Cardiac muscle cell (in vitro differentiated cells and primary cell): ENCODE results near the gene TNN. TPM values are rescaled to one million over a fixed set of nuclear protein-coding genes. Genes with fewer than 3 reads are reported as not detected.
"Not testable (repeated sequence)": the region's sequence is repeated elsewhere in the genome, so short reads cannot be mapped to it uniquely, and the experiment has no call there.

Experiments used
- DNase-seq, 2 donors: peaks; one replicate each; pipeline versions ENCODE4 v3.0.0 to v3.0.0-alpha.2; 2010 to 2017; ENCODE audit warnings: low read depth in 1 of 2, low spot score in 1 of 2
- H3K27ac ChIP-seq: fragments of 200-600 bp; sonication (generic); 2 replicates; pipeline ENCODE4 v1.5.1; 2016
- H3K27me3 ChIP-seq: fragments of 200-600 bp; sonication (generic); 2 replicates; pipeline ENCODE4 v1.6.0; 2016; ENCODE audit warnings: control low read depth
- H3K36me3 ChIP-seq: fragments of 200-600 bp; sonication (generic); 2 replicates; pipeline ENCODE4 v1.5.1; 2016; ENCODE audit warnings: control low read depth
- H3K4me1 ChIP-seq: fragments of 200-600 bp; sonication (generic); 2 replicates; pipeline ENCODE4 v1.8.1; 2017; ENCODE audit warnings: low read depth, mild to moderate bottlenecking, mixed run types
- H3K4me3 ChIP-seq: fragments of 200-600 bp; sonication (generic); 2 replicates; pipeline ENCODE4 v1.5.1; 2016; ENCODE audit warnings: mild to moderate bottlenecking
- H3K9me3 ChIP-seq: fragments of 200-600 bp; sonication (generic); 2 replicates; pipeline ENCODE4 v1.5.1; 2017; ENCODE audit warnings: low read depth, mild to moderate bottlenecking, control low read depth
- polyA plus RNA-seq: library from polyadenylated mRNA; unstranded; fragments of >200 nt; fragmentation: Nextera tagmentation; extraction: Ambion mirVana; gene quantifications from 2 replicates; pipeline ENCODE4 v1.2.1, GENCODE V29; 2016
- total RNA-seq: library from RNA; depleted of rRNA; stranded (reverse); fragments of >200 nt; gene quantifications from 2 replicates; pipeline ENCODE4 v1.2.3, GENCODE V29; 2016
- TF ChIP-seq, protein P1 (sequence below): IDR thresholded peaks from 2 replicates; pipeline ENCODE4 v1.5.1; 2012; ENCODE audit warnings: low read depth, mild to moderate bottlenecking, low read length

Gene TNN
- total and polyA plus RNA-seq, 2 experiments from 2014 or later = not detected

DNA sequence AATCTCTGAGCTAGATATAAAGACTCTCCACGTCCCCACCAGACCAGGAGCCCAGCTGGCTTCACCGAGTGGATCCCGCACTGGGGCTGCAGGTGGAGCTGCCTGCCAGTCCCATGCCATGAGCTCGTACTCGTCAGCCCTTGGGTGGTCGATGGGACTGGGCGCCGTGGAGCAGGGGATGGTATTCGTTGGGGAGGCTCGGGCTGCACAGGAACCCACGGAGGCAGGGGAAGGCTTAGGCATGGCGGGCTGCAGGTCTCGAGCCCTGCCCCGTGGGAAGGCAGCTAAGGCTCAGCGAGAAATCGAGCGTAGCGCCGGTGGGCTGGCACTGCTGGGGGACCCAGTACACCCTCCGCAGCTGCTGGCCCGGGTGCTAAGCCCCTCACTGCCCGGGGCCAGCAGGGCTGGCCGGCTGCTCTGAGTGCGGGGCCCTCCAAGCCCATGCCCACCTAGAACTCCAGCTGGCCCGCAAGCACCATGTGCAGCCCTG is 40.7 kb downstream of the TNN start:
- H3K36me3 ChIP-seq, DNase-seq, H3K4me1 ChIP-seq, H3K9me3 ChIP-seq, H3K27ac ChIP-seq, H3K27me3 ChIP-seq, H3K4me3 ChIP-seq: not testable (repeated sequence)

DNA sequence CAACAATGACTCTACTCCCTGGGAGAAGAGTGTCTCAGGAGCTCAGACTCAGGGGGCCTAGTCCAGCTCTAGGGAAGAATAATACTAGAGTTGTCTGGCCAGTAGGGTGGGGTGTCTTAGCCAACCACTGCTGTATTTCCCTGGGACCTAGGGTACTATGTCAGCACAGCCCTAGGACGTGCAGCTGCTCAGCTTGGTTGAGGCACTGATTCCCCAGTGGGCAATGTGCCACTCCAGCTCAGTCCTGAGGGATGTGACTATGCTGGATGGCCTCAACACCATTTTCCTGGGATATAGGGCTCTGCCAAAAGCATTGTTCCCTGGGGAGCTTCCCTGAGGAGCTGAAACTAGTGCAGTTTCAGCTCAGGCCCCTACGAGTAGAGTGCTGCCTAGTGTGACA is 47.4 kb downstream of the TNN start:
- TF ChIP-seq, protein P1, sequence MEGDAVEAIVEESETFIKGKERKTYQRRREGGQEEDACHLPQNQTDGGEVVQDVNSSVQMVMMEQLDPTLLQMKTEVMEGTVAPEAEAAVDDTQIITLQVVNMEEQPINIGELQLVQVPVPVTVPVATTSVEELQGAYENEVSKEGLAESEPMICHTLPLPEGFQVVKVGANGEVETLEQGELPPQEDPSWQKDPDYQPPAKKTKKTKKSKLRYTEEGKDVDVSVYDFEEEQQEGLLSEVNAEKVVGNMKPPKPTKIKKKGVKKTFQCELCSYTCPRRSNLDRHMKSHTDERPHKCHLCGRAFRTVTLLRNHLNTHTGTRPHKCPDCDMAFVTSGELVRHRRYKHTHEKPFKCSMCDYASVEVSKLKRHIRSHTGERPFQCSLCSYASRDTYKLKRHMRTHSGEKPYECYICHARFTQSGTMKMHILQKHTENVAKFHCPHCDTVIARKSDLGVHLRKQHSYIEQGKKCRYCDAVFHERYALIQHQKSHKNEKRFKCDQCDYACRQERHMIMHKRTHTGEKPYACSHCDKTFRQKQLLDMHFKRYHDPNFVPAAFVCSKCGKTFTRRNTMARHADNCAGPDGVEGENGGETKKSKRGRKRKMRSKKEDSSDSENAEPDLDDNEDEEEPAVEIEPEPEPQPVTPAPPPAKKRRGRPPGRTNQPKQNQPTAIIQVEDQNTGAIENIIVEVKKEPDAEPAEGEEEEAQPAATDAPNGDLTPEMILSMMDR = no peak
- no peak overlapping the region for H3K4me3 ChIP-seq
- DNase-seq = no peak
- H3K4me1 ChIP-seq = no peaks in the 10 kb centered on the region
- no peaks in the 10 kb centered on the region for H3K27me3 ChIP-seq
- H3K27ac ChIP-seq = no peak overlapping the region
- H3K9me3 ChIP-seq = no peaks in the 10 kb centered on the region
- H3K36me3 ChIP-seq = no peaks in the 10 kb centered on the region

DNA sequence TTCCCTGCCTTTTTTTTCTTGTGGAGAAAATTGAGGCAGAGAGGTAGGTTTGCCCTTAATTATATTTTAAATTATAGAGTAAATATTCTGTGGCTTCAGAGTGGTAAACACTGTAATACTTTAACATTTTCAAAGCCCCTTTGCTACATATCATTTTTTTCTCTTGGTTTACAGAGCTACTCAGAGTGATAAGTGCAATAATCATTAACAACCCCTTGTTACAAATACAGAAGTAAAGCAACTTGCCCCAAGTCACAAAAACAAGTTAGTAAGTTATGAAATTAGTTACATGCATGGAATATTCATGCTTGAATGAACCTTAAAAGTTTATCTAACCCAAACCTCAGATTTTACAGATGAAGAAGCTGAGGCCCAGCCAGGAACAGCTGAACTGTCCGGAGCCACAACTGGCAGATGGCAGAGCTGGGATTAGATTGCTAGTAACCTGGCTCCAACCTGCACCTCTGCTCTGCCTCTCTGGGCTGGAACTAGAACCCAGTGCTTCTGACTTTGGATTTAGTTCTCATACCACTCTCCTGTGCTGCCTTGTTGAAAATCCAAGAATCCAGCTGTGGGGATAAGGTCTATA is 48.7 kb downstream of the TNN start:
- no peak overlapping the region for H3K4me3 ChIP-seq
- H3K27ac ChIP-seq = no peak overlapping the region
- TF ChIP-seq, protein P1 = no peak
- H3K9me3 ChIP-seq = no peaks in the 10 kb centered on the region
- no peaks in the 10 kb centered on the region for H3K27me3 ChIP-seq
- H3K4me1 ChIP-seq = no peaks in the 10 kb centered on the region
- DNase-seq = no peak
- no peaks in the 10 kb centered on the region for H3K36me3 ChIP-seq

DNA sequence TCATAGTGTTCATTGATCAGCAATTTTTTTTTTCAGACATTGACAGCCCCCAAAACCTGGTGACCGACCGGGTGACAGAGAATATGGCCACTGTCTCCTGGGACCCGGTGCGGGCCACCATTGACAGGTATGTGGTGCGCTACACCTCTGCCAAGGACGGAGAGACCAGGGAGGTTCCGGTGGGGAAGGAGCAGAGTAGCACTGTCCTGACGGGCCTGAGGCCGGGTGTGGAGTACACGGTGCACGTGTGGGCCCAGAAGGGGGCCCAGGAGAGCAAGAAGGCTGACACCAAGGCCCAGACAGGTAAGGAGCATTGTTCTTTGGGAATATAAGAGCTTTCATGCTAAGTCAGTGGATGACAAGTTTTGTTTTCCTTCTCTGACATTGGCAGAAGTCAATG is 49.3 kb downstream of the TNN start:
- TF ChIP-seq, protein P1 = no peak
- Histone ChIP-seq H3K4me1 (no peaks in the 10 kb centered on the region), H3K36me3 (no peaks in the 10 kb centered on the region), H3K4me3 (no peak overlapping the region), H3K27ac (no peak overlapping the region), H3K9me3 (no peaks in the 10 kb centered on the region), H3K27me3 (no peaks in the 10 kb centered on the region)
- DNase-seq = no peak

DNA sequence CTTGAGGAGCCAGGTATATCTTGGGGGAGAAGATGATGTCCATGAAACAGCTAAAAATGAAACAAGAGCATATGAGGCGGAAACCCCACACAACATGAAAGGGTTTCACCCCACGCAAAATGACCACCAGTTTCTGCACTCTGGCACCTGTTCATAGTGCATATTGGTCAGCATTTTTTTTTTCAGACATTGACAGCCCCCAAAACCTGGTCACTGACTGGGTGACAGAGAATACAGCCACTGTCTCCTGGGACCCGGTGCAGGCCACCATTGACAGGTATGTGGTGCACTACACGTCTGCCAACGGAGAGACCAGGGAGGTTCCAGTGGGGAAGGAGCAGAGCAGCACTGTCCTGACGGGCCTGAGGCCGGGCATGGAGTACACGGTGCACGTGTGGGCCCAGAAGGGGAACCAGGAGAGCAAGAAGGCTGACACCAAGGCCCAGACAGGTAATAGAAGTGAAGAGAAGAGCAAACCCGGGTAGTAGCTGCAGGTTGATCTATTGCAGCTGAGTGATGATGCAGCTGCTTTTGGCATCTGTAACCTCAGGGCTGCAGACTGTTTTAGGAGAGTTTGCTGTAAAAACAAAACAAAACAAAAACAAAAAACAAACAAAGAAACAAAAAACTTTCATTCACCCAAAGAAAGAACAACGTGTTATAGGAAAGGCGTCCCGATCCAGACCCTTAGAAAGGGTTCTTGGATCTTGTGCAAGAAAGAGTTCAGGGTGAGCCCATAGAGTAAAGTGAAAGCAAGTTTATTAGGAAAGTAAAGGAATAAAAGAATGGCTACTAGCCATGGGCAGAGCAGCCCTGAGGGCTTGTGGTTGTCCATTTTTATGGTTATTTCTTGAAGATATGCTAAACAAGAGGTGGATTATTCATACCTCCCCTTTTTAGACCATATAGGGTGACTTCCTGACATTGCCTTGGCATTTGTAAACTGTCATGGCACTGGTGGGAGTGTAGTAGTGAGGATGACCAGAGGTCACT is 51.0 kb downstream of the TNN start:
- no peaks in the 10 kb centered on the region for H3K27me3 ChIP-seq
- TF ChIP-seq, protein P1 = no peak

DNA sequence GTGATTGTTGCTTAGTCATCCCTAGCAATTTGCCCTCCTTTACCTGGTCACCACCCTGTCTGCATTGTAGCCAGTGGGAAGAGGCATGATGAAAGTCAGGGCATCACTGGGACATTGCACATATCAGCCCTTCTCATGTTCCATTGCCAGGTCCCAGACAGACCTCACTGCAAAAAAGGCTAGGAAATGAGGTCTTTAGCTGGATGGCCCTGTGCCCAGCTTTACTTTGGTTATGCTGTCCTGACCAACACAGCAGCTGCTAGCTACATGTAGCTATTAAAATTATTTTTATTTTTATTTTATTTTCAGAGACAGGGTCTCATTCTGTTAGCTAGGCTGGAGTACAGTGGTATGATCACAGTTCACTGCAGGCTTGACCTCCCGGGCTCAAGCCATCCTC is 52.9 kb downstream of the TNN start:
- TF ChIP-seq, protein P1 = no peak
- H3K27me3 ChIP-seq = no peaks in the 10 kb centered on the region
- H3K9me3 ChIP-seq = no peaks in the 10 kb centered on the region
- no peaks in the 10 kb centered on the region for H3K36me3 ChIP-seq
- H3K4me1 ChIP-seq = no peaks in the 10 kb centered on the region
- H3K27ac ChIP-seq = no peak overlapping the region
- no peak for DNase-seq
- H3K4me3 ChIP-seq = no peak overlapping the region

More for the DNA sequence above, 51.0 kb downstream of the TNN start:
- Histone ChIP-seq H3K9me3 (no peaks in the 10 kb centered on the region), H3K4me3 (no peak overlapping the region), H3K4me1 (no peaks in the 10 kb centered on the region), H3K36me3 (no peaks in the 10 kb centered on the region), H3K27ac (no peak overlapping the region)
- no peak for DNase-seq
